GM18873 (cell line): Measurements from ENCODE around the gene UTS2R.

Experiments
- ATAC-seq: cut with Tn5 transposase; IDR thresholded peaks from one replicate; pipeline ENCODE4 v1.9.1; 2021; ENCODE audit warnings: mild to moderate bottlenecking, moderate library complexity, moderate number of reproducible peaks; ENCODE audit not compliant: unreplicated experiment, low FRiP score

Gene UTS2R

GRCh38 chr17:82424001-82424862 lies 52.7 kb downstream of the UTS2R start:
- ATAC-seq = no peak

DNA sequence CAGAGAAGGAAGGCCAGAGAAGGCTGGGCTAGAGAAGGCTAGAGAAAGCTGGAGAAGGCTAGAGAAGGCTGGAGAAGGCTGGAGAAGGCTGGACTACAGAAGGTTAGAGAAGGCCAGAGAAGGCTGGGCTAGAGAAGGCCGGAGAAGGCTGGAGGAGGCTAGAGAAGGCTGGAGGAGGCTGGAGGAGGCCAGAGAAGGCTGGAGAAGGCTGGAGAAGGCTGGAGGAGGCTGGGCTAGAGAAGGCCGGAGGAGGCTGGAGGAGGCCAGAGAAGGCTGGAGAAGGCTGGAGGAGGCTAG lies 53.2 kb downstream of the UTS2R start:
- ATAC-seq = no peak
